H1 (cell line): ENCODE measurements around the gene TMPRSS9. TPM values are rescaled to one million over a fixed set of nuclear protein-coding genes. Genes with fewer than 3 reads are reported as not detected.

Experiments
- CTCF ChIA-PET: fragments of 300-600 bp; sonication (Branson Sonifier 250); formaldehyde crosslinking; loops from one replicate; lab custom pipeline; 2021; ENCODE audit not compliant: partially characterized antibody; lab: Charles Lee
- POLR2A ChIA-PET: fragments of 300-600 bp; sonication (Branson Sonifier 250); formaldehyde crosslinking; loops from one replicate; lab custom pipeline; 2021; ENCODE audit warnings: inconsistent platforms; ENCODE audit not compliant: partially characterized antibody; lab: Charles Lee
- DNase-seq, 2 experiments: peaks; one replicate each; pipeline versions ENCODE4 v3.0.0 to v3.0.0-alpha.2; 2010 to 2022; ENCODE audit warnings: low spot score in 2 of 2, low read depth in 1 of 2, mixed read lengths in 1 of 2
- FAIRE-seq: peaks from 2 replicates; lab custom pipeline; 2011; peaks lifted over from hg19 to GRCh38; lab: Jason Lieb, UNC
- H2AFZ ChIP-seq: 2 replicates; pipeline ENCODE4 v1.8.1; 2012; ENCODE audit warnings: low read length, inconsistent platforms
- H2AK5ac ChIP-seq: 2 replicates; pipeline ENCODE4 v1.6.1; 2013; ENCODE audit warnings: low read depth, low read length
- H2BK120ac ChIP-seq: replicated peaks from 2 replicates; pipeline ENCODE3; 2013; ENCODE audit warnings: low read depth, low read length, inconsistent platforms
- H2BK12ac ChIP-seq: 2 replicates; pipeline ENCODE4 v1.6.1; 2013; ENCODE audit warnings: low read depth, low read length
- H2BK15ac ChIP-seq: 2 replicates; pipeline ENCODE4 v1.6.1; 2013; ENCODE audit warnings: low read length
- H2BK20ac ChIP-seq: 2 replicates; pipeline ENCODE4 v1.6.1; 2013; ENCODE audit warnings: low read length
- H2BK5ac ChIP-seq: 2 replicates; pipeline ENCODE4 v1.6.1; 2013; ENCODE audit warnings: low read depth, low read length
- H3K14ac ChIP-seq: 2 replicates; pipeline ENCODE4 v1.6.1; 2013; ENCODE audit warnings: inconsistent platforms; ENCODE audit not compliant: insufficient read length
- H3K18ac ChIP-seq: 2 replicates; pipeline ENCODE4 v1.6.1; 2013; ENCODE audit warnings: low read length; ENCODE audit errors: extremely low read depth
- H3K23ac ChIP-seq: 2 replicates; pipeline ENCODE4 v1.6.1; 2013; ENCODE audit warnings: inconsistent platforms; ENCODE audit not compliant: insufficient read length
- H3K23me2 ChIP-seq: 2 replicates; pipeline ENCODE4 v1.6.1; 2013; ENCODE audit warnings: low read depth, low read length
- H3K27ac ChIP-seq: 2 replicates; pipeline ENCODE4 v1.6.1; 2011; ENCODE audit warnings: low read depth, low read length, inconsistent platforms
- H3K27me3 ChIP-seq, 4 experiments: replicated peaks in 1 of 4; 1 replicate in 1 of 4; 2 replicates in 3 of 4; pipeline versions ENCODE4 v1.6.1 to v1.8.1; 2011 to 2013; ENCODE audit warnings: low read length in 3 of 4, mild to moderate bottlenecking in 3 of 4, inconsistent platforms in 2 of 4, mixed read lengths in 2 of 4, moderate library complexity in 1 of 4; ENCODE audit not compliant: control insufficient read depth in 3 of 4, insufficient read depth in 3 of 4; ENCODE audit errors: extremely low read depth in 1 of 4
- H3K36me3 ChIP-seq, 4 experiments: 2 replicates each; pipeline versions ENCODE4 v1.6.1 to v1.8.1; 2011 to 2013; ENCODE audit warnings: mild to moderate bottlenecking in 4 of 4, low read length in 3 of 4, moderate library complexity in 2 of 4, control low read depth in 1 of 4, inconsistent platforms in 1 of 4; ENCODE audit not compliant: insufficient read depth in 4 of 4, control insufficient read depth in 2 of 4
- H3K4ac ChIP-seq: replicated peaks from 2 replicates; pipeline ENCODE3; 2013; ENCODE audit warnings: low read length, low read depth, mixed read lengths, inconsistent platforms; ENCODE audit not compliant: insufficient read length
- H3K4me1 ChIP-seq, 4 experiments: replicated peaks in 1 of 4; 1 replicate in 1 of 4; 2 replicates in 3 of 4; pipeline versions ENCODE4 v1.6.1 to v1.8.1; 2011 to 2013; ENCODE audit warnings: low read length in 3 of 4, inconsistent platforms in 2 of 4, mixed read lengths in 1 of 4; ENCODE audit not compliant: insufficient read depth in 4 of 4, control insufficient read depth in 3 of 4
- H3K4me2 ChIP-seq, 2 experiments: 2 replicates each; pipeline versions ENCODE4 v1.6.1 to v1.8.1; 2011 to 2013; ENCODE audit warnings: low read depth in 2 of 2, low read length in 2 of 2, control low read depth in 1 of 2, inconsistent platforms in 1 of 2, mild to moderate bottlenecking in 1 of 2; ENCODE audit not compliant: insufficient read depth in 1 of 2
- H3K4me3 ChIP-seq, 4 experiments: fragments of 200-600, 300-600 bp in 1 of 4; sonication (generic), shearing (Covaris generic), sonication (Bioruptor Twin) in 1 of 4; 2 replicates each; pipeline versions ENCODE4 v1.5.1 to v1.8.1; 2011 to 2016; ENCODE audit warnings: low read length in 4 of 4, low read depth in 3 of 4, control low read depth in 2 of 4, inconsistent platforms in 2 of 4, mild to moderate bottlenecking in 2 of 4, mixed read lengths in 1 of 4, moderate library complexity in 1 of 4; ENCODE audit not compliant: insufficient read depth in 2 of 4; ENCODE audit errors: extremely low read depth in 1 of 4
- H3K56ac ChIP-seq: replicated peaks from 2 replicates; pipeline ENCODE3; 2013; ENCODE audit warnings: low read depth, mild to moderate bottlenecking, mixed read lengths, low read length, inconsistent platforms; ENCODE audit not compliant: insufficient read length
- H3K79me1 ChIP-seq: 2 replicates; pipeline ENCODE4 v1.6.1; 2013; ENCODE audit warnings: low read depth, low read length, control low read depth
- H3K79me2 ChIP-seq, 2 experiments: 2 replicates each; pipeline versions ENCODE4 v1.6.1 to v1.8.1; 2012 to 2013; ENCODE audit warnings: low read length in 2 of 2, mild to moderate bottlenecking in 2 of 2, inconsistent platforms in 1 of 2; ENCODE audit not compliant: insufficient read depth in 2 of 2, control insufficient read depth in 1 of 2
- H3K9ac ChIP-seq, 4 experiments: replicated peaks in 1 of 4; 1 replicate in 1 of 4; 2 replicates in 3 of 4; pipeline versions ENCODE4 v1.6.1 to v1.8.1; 2011 to 2013; ENCODE audit warnings: low read depth in 3 of 4, low read length in 3 of 4, control low read depth in 2 of 4, mild to moderate bottlenecking in 2 of 4, moderate library complexity in 2 of 4, inconsistent platforms in 1 of 4; ENCODE audit errors: extremely low read depth in 1 of 4
- H3K9me3 ChIP-seq, 2 experiments: 2 replicates each; pipeline versions ENCODE4 v1.6.1 to v1.8.1; 2012 to 2013; ENCODE audit warnings: mild to moderate bottlenecking in 2 of 2, moderate library complexity in 2 of 2, control low read depth in 1 of 2, inconsistent platforms in 1 of 2, low read depth in 1 of 2, low read length in 1 of 2, mixed read lengths in 1 of 2; ENCODE audit not compliant: insufficient read depth in 2 of 2
- H4K20me1 ChIP-seq, 2 experiments: replicated peaks in 1 of 2; 2 replicates each; pipeline versions ENCODE3 to v1.8.1; 2011 to 2013; ENCODE audit warnings: inconsistent platforms in 2 of 2, low read length in 2 of 2, mild to moderate bottlenecking in 1 of 2; ENCODE audit not compliant: insufficient read depth in 2 of 2, control insufficient read depth in 1 of 2
- H4K5ac ChIP-seq: 2 replicates; pipeline ENCODE4 v1.6.1; 2013; ENCODE audit warnings: low read length, low read depth, mixed read lengths, inconsistent platforms; ENCODE audit not compliant: insufficient read length
- H4K8ac ChIP-seq: 2 replicates; pipeline ENCODE4 v1.8.0; 2013; ENCODE audit warnings: mild to moderate bottlenecking, moderate library complexity, low read length, inconsistent platforms; ENCODE audit not compliant: insufficient read depth; ENCODE audit errors: extremely low read depth
- H4K91ac ChIP-seq: replicated peaks from 2 replicates; pipeline ENCODE3; 2013; ENCODE audit warnings: low read length, mixed read lengths, inconsistent platforms; ENCODE audit not compliant: insufficient read length
- CBX5 ChIP-seq: fragments of 300-800, 300-1000 bp; sonication (generic); IDR thresholded peaks from 2 replicates; pipeline ENCODE4 v1.7.1; 2016; ENCODE audit warnings: antibody characterized with exemption, low read length, low read depth
- CTCF ChIP-seq, 3 experiments: IDR thresholded peaks; 1 replicate in 2 of 3; 2 replicates in 1 of 3; pipeline versions ENCODE4 v1.5.1 to v1.6.1; 2011; ENCODE audit warnings: low read length in 3 of 3, mild to moderate bottlenecking in 3 of 3, inconsistent platforms in 2 of 3, low read depth in 1 of 3, moderate library complexity in 1 of 3; ENCODE audit not compliant: insufficient read depth in 1 of 3; ENCODE audit errors: control extremely low read depth in 1 of 3
- EP300 ChIP-seq, 2 experiments: IDR thresholded peaks; 1 replicate in 1 of 2; 2 replicates in 1 of 2; pipeline ENCODE4 v1.6.1; 2011 to 2012; ENCODE audit warnings: low read depth in 2 of 2, low read length in 2 of 2, mild to moderate bottlenecking in 2 of 2, borderline replicate concordance in 1 of 2, inconsistent platforms in 1 of 2, moderate library complexity in 1 of 2
- FOSL1 ChIP-seq: IDR thresholded peaks from 2 replicates; pipeline ENCODE4 v1.6.1; 2011; ENCODE audit warnings: mild to moderate bottlenecking, low read depth, low read length, moderate library complexity; ENCODE audit not compliant: insufficient read depth
- GTF2F1 ChIP-seq: IDR thresholded peaks from 2 replicates; pipeline ENCODE4 v1.6.1; 2012; ENCODE audit warnings: low read depth, low read length, improper control_type of control experiment, borderline replicate concordance
- KDM1A ChIP-seq: fragments of 200-600, 300-600 bp; sonication (generic); IDR thresholded peaks from 2 replicates; pipeline ENCODE4 v1.7.1; 2016; ENCODE audit warnings: mild to moderate bottlenecking, low read length, borderline replicate concordance
- MAFK ChIP-seq: IDR thresholded peaks from 2 replicates; pipeline ENCODE4 v1.6.1; 2012; ENCODE audit warnings: low read depth, mild to moderate bottlenecking, improper control_type of control experiment, low read length
- RBBP5 ChIP-seq: IDR thresholded peaks from 2 replicates; pipeline ENCODE4 v1.7.1; 2012; ENCODE audit warnings: low read depth, mild to moderate bottlenecking, inconsistent platforms, low read length, moderate library complexity, borderline replicate concordance
- SP1 ChIP-seq: IDR thresholded peaks from 2 replicates; pipeline ENCODE4 v1.6.1; 2011; ENCODE audit warnings: low read depth, low read length
- SP4 ChIP-seq: IDR thresholded peaks from 2 replicates; pipeline ENCODE4 v1.6.1; 2012; ENCODE audit warnings: low read length, inconsistent platforms
- TBP ChIP-seq: IDR thresholded peaks from 2 replicates; pipeline ENCODE4 v1.6.1; 2011; ENCODE audit warnings: low read depth, low read length, improper control_type of control experiment
- WGBS, 2 experiments: shearing (Covaris generic) in 1 of 2; methylation state at CpG; one replicate each; pipeline versions ENCODE4 v1.1.6 to v1.1.7; 2013 to 2015; ENCODE audit warnings: low lambda C conversion rate in 2 of 2, mixed read lengths in 2 of 2, inconsistent platforms in 1 of 2, low coverage in 1 of 2, missing lambda C conversion rate in 1 of 2; ENCODE audit not compliant: insufficient replicate concordance in 2 of 2, insufficient coverage in 1 of 2, insufficient read length in 1 of 2; ENCODE audit errors: extremely low coverage in 1 of 2, missing lambda C conversion rate in 1 of 2; 5-methylcytosine and 5-hydroxymethylcytosine counted together
- polyA plus RNA-seq, 7 experiments: library from polyadenylated mRNA; depleted of rRNA in 3 of 7; stranded (reverse) in 5 of 7; unstranded in 2 of 7; fragments of >200 nt in 5 of 7; fragments of 200-250 nt in 2 of 7; gene quantifications; 1 replicate in 5 of 7; 2 replicates in 1 of 7; 4 replicates in 1 of 7; pipeline versions ENCODE4 v1.2.1 to v1.2.3, GENCODE V29; 2011 to 2013; ENCODE audit warnings: missing spikeins in 2 of 7, mixed read lengths in 2 of 7
- total RNA-seq: library from RNA; stranded (reverse); fragmentation: NEBNext Ultra II Directional; extraction: Animal tissue kit (Norgen Biotek cat#: 25700); gene quantifications from 2 replicates; pipeline ENCODE4 v1.2.1, GENCODE V29; 2021

The TMPRSS9 gene
- total and polyA plus RNA-seq, 2 of the 8 experiments (the other 6 are each of a cell fraction or from before 2014, with no cell fraction given) = 0.15 to 0.19 TPM

GRCh38 chr19:2330255-2330631 is 29.8 kb upstream of the TMPRSS9 start:
- Histone ChIP-seq H3K9ac (no peak overlapping the region), H4K5ac (no peak overlapping the region), H3K79me2 (peaks cover 5 to 63% of the 10 kb centered on the region in 2 experiments; a peak in 3 of 4 replicates), H3K27me3 (no peaks in the 10 kb centered on the region), H3K18ac (no peak overlapping the region), H3K4ac (no peak overlapping the region), H2BK15ac (no peak overlapping the region), H3K27ac (no peak overlapping the region), H2BK20ac (no peak overlapping the region), H3K4me2 (peak overlapping the region in 1 of 2 experiments; percentile 35; a peak in 1 of 4 replicates), H3K56ac (no peak overlapping the region), H2BK12ac (no peak overlapping the region), H3K9me3 (peaks cover 0 to under 1% of the 10 kb centered on the region in 2 experiments; a peak in 1 of 4 replicates), H2BK120ac (no peak overlapping the region), H4K20me1 (peaks cover 1 to 19% of the 10 kb centered on the region in 2 experiments), H4K8ac (no peak overlapping the region), H3K23me2 (peaks cover 11% of the 10 kb centered on the region; the same call in 1 of the 2 replicates), H3K4me1 (peaks cover 0 to 33% (median 15%) of the 10 kb centered on the region in 4 experiments; a peak in 6 of 7 replicates), H3K79me1 (peaks cover 25% of the 10 kb centered on the region), H4K91ac (no peak overlapping the region), H3K23ac (no peak overlapping the region), H3K4me3 (no peak overlapping the region), H2AFZ (no peak overlapping the region), H3K14ac (no peak overlapping the region), H3K36me3 (peaks cover 0 to 4% (median under 1%) of the 10 kb centered on the region in 4 experiments; a peak in 3 of 8 replicates), H2AK5ac (no peak overlapping the region), H2BK5ac (no peak overlapping the region)
- DNase-seq (no peak), FAIRE-seq (no peak)
- CTCF ChIA-PET = interaction anchor here (0.7 to 6.3 kb wide), 4 partner anchors 14 to 746 kb away, joined by 3 to 27 read pairs (median 3); no protein-coding TSS in a partner anchor
- POLR2A ChIA-PET = interaction anchor here (0.6 to 1.3 kb wide), 6 partner anchors 14 to 95 kb away, joined by 3 to 9 read pairs (median 3); no protein-coding TSS in a partner anchor
- 90% methylated on average over 4 of the region's 10 CpGs; no CpG with 5 or more reads in 1 of the 2 experiments for WGBS, 2 experiments
- TF ChIP-seq KDM1A (no peak), MAFK (no peak), CTCF (IDR thresholded peaks at IDR 0.05; ENCODE audit: control extremely low read depth in 1 of 3, insufficient read depth in 1 of 3, low read depth in 1 of 3, low read length in 3 of 3) (no peak), TBP (no peak), RBBP5 (no peak), SP1 (no peak), GTF2F1 (no peak), CBX5 (no peak), FOSL1 (no peak), SP4 (no peak), EP300 (IDR thresholded peaks at IDR 0.05; ENCODE audit: borderline replicate concordance in 1 of 2, low read depth in 2 of 2, low read length in 2 of 2) (no peak)
